Cardiac muscle cell (in vitro differentiated cells and primary cell): ENCODE data around the gene ACAP1. TPM values are rescaled to one million over a fixed set of nuclear protein-coding genes. Genes with fewer than 3 reads are reported as not detected.
A peak's percentile ranks its signal among the peaks of the same experiment; 100 is the strongest.
"Not testable (repeated sequence)": the region's sequence is repeated elsewhere in the genome, so short reads cannot be mapped to it uniquely, and the experiment has no call there.

ENCODE experiments used
- DNase-seq, 2 donors: peaks; one replicate each; pipeline versions ENCODE4 v3.0.0 to v3.0.0-alpha.2; 2010 to 2017; ENCODE audit warnings: low read depth in 1 of 2, low spot score in 1 of 2
- H3K27ac ChIP-seq: fragments of 200-600 bp; sonication (generic); 2 replicates; pipeline ENCODE4 v1.5.1; 2016
- H3K27me3 ChIP-seq: fragments of 200-600 bp; sonication (generic); 2 replicates; pipeline ENCODE4 v1.6.0; 2016; ENCODE audit warnings: control low read depth
- H3K36me3 ChIP-seq: fragments of 200-600 bp; sonication (generic); 2 replicates; pipeline ENCODE4 v1.5.1; 2016; ENCODE audit warnings: control low read depth
- H3K4me1 ChIP-seq: fragments of 200-600 bp; sonication (generic); 2 replicates; pipeline ENCODE4 v1.8.1; 2017; ENCODE audit warnings: low read depth, mild to moderate bottlenecking, mixed run types
- H3K4me3 ChIP-seq: fragments of 200-600 bp; sonication (generic); 2 replicates; pipeline ENCODE4 v1.5.1; 2016; ENCODE audit warnings: mild to moderate bottlenecking
- H3K9me3 ChIP-seq: fragments of 200-600 bp; sonication (generic); 2 replicates; pipeline ENCODE4 v1.5.1; 2017; ENCODE audit warnings: low read depth, mild to moderate bottlenecking, control low read depth
- CTCF ChIP-seq: IDR thresholded peaks from 2 replicates; pipeline ENCODE4 v1.5.1; 2012; ENCODE audit warnings: low read depth, mild to moderate bottlenecking, low read length
- polyA plus RNA-seq: library from polyadenylated mRNA; unstranded; fragments of >200 nt; fragmentation: Nextera tagmentation; extraction: Ambion mirVana; gene quantifications from 2 replicates; pipeline ENCODE4 v1.2.1, GENCODE V29; 2016
- total RNA-seq: library from RNA; depleted of rRNA; stranded (reverse); fragments of >200 nt; gene quantifications from 2 replicates; pipeline ENCODE4 v1.2.3, GENCODE V29; 2016

The ACAP1 gene
- total and polyA plus RNA-seq, 2 experiments from 2014 or later = 1.4 to 32.1 TPM

DNA sequence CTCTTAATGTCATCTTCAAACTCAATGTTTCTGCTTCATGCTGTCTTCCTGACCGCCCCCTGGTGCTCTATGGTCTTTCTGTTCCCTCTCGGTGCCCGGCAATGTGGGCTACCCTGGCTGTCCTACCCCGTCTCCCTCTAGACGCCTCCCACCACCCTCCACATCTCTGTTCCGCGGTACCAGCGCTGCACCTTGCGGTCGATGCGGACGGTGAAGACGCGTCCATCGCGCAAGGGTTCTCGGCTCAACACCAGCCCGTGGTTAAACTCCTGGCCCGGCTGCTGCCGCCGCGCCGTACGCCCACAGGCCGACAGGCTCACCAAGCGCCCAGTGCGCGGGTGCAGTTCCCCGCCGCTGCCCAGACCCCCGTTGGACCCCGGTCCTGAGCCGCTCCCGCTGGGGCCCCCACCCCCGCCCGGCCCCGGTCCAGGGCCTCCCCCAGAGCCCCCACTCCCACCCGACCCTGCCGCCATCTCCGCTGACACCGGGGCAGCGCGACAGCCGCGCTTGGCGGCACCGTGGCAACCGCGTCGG is 7.4 kb upstream of the ACAP1 start, which contains the start of gene NEURL4:
TSS of gene NEURL4 (minus strand) at position 496 of the 534 bp plus-strand sequence. CDS start at position 473, 23 bp downstream.
- no peaks in the 10 kb centered on the region for H3K27me3 ChIP-seq
- peak within 1 kb of the TSS; percentile 89 for H3K27ac ChIP-seq
- peaks cover 3% of the 10 kb centered on the region for H3K36me3 ChIP-seq
- peaks cover 12% of the 10 kb centered on the region for H3K4me1 ChIP-seq
- peak within 1 kb of the TSS; percentile 81 for H3K4me3 ChIP-seq
- no peaks in the 10 kb centered on the region for H3K9me3 ChIP-seq
- no peak for TF ChIP-seq CTCF
- DNase-seq = peak in 1 of 2 donors; percentile 27

DNA sequence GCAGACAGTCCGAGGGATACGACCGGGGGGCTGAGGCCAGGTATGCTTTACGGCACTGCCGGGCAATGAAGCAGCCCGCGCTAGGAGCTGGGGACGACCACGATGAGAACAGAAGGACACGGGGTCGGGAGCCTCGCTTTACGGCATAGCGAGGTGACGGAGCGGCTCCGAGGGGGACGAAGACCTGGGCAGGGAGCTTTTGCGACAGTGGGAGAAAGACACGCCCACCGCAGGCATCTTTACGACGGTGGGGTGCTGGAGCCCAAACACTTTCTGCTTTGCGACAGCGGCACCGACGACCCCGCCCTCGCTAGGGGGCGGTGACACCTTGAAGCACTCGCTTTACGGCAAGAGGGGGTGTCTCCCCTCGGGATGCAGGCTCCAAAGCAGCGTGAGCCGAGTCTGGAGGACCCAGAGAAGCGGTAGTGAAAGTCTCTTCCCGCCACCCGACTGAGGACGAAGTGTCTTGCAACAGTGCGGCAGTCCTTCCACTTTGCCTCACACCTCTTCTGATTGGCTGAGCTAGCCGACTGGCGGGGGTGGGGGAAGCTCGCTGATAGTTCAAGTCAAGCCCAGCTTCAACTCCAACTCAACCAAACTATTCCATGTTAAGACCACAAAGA is 6.8 kb upstream of the ACAP1 start:
- TF ChIP-seq CTCF = no peak
- Histone ChIP-seq H3K27ac (peak overlapping the region; percentile 89), H3K4me1 (peaks cover 12% of the 10 kb centered on the region), H3K36me3 (peaks cover 1% of the 10 kb centered on the region), H3K27me3 (no peaks in the 10 kb centered on the region), H3K4me3 (peak overlapping the region; percentile 81), H3K9me3 (no peaks in the 10 kb centered on the region)
- peak; percentile 97 to 99 for DNase-seq

DNA sequence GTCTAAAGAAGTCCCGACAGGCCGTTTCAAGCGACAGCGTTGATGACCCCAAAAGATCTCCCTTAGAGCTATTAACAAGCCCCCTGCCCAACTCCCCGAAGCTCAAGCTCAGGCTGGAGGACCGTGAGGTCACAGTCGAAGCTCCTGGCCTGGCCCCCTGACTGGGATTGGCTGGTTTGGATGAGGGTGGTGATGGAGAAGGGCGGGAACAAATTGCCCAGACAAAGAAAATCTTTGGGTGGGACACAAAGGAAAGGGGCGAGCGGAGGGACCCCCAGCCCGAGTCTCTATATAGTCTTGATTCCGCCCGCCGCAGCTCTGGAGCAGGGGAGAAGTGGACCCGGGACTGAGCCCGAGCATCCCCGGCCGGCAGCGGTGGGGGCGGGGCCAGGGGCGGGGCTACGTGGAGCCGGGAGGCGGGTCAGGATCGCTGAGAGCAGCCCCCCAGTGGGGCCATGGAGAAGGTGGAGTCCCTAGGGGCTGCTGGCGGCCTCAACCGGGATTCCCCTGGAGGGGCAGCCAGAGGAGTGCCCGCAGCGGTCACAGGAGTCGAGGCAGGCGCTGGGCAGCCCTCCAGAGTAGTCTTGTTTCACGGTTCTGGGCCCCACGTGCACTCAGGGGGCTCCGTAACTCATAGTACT is 6.2 kb upstream of the ACAP1 start:
- H3K27me3 ChIP-seq = no peaks in the 10 kb centered on the region
- H3K27ac ChIP-seq = peak overlapping the region; percentile 89
- H3K4me3 ChIP-seq = peak overlapping the region; percentile 81
- H3K36me3 ChIP-seq = no peaks in the 10 kb centered on the region
- H3K4me1 ChIP-seq = peaks cover 12% of the 10 kb centered on the region
- TF ChIP-seq CTCF = no peak
- peak; percentile 79 to 86 for DNase-seq
- H3K9me3 ChIP-seq = no peaks in the 10 kb centered on the region

GRCh38 chr17:7330638-7331015 is 5.7 kb upstream of the ACAP1 start:
- Histone ChIP-seq H3K9me3 (no peaks in the 10 kb centered on the region), H3K27me3 (no peaks in the 10 kb centered on the region), H3K27ac (peak overlapping the region; percentile 89), H3K36me3 (no peaks in the 10 kb centered on the region), H3K4me1 (peaks cover 12% of the 10 kb centered on the region), H3K4me3 (peak overlapping the region; percentile 81)
- no peak for DNase-seq
- TF ChIP-seq CTCF = no peak

DNA sequence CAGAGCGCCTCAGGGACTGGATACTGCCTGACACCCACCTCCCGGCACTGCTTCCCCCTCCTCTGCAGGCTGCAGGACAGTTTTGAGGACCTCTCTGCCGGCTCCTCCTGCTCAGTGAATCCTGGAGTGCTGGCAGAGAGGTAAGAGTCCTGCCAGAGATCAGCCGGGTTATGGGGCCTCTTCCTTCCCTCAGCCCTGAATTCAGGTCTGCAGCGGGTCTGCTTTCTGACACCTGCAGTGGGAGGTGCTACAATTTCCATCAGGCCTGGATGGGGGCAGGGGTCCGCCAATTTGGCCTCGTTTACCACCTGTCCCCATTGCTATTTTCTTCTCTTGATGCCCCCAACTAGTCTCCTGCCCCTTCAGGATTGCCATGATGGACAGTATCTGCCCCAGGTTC is 4.2 kb upstream of the ACAP1 start:
- no peaks in the 10 kb centered on the region for H3K36me3 ChIP-seq
- H3K4me3 ChIP-seq = no peak overlapping the region
- peaks cover 12% of the 10 kb centered on the region for H3K4me1 ChIP-seq
- TF ChIP-seq CTCF = no peak
- H3K9me3 ChIP-seq = no peaks in the 10 kb centered on the region
- peak overlapping the region; percentile 52 for H3K27ac ChIP-seq
- no peaks in the 10 kb centered on the region for H3K27me3 ChIP-seq
- DNase-seq = no peak

GRCh38 chr17:7332600-7333069 is 3.7 kb upstream of the ACAP1 start:
- not testable (repeated sequence) for H3K36me3 ChIP-seq, H3K27me3 ChIP-seq, DNase-seq, H3K9me3 ChIP-seq, H3K4me3 ChIP-seq
- peaks cover 12% of the 10 kb centered on the region for H3K4me1 ChIP-seq
- H3K27ac ChIP-seq = peak overlapping the region; percentile 69
